Thymus (tissue), 11 donors: ENCODE results near the gene SHC1. TPM values are rescaled to one million over a fixed set of nuclear protein-coding genes. Genes with fewer than 3 reads are reported as not detected.

Experiments
- DNase-seq, 9 donors: peaks; one replicate each; pipeline ENCODE4 v3.0.0-alpha.2; 2013; ENCODE audit warnings: low spot score in 9 of 9, low read depth in 6 of 9, missing footprints in 1 of 9
- H3K27ac ChIP-seq, 2 donors: one replicate each; pipeline ENCODE4 v1.5.1; 2013; ENCODE audit warnings: control low read depth in 1 of 2, low read depth in 1 of 2, low read length in 1 of 2, mild to moderate bottlenecking in 1 of 2, moderate library complexity in 1 of 2
- H3K27me3 ChIP-seq, 2 donors: one replicate each; pipeline ENCODE4 v1.5.1; 2013; ENCODE audit warnings: low read length in 1 of 2; ENCODE audit not compliant: control insufficient read depth in 2 of 2, insufficient read depth in 1 of 2
- H3K36me3 ChIP-seq, 2 donors: one replicate each; pipeline ENCODE4 v1.5.1; 2013; ENCODE audit warnings: low read length in 1 of 2, mild to moderate bottlenecking in 1 of 2, moderate library complexity in 1 of 2; ENCODE audit not compliant: control insufficient read depth in 2 of 2, insufficient read depth in 2 of 2
- H3K4me1 ChIP-seq, 2 donors: one replicate each; pipeline ENCODE4 v1.5.1; 2013; ENCODE audit warnings: low read length in 2 of 2; ENCODE audit not compliant: control insufficient read depth in 2 of 2, insufficient read depth in 2 of 2
- H3K4me3 ChIP-seq, 2 donors: one replicate each; pipeline ENCODE4 v1.5.1; 2013; ENCODE audit warnings: low read length in 2 of 2, control low read depth in 1 of 2, mild to moderate bottlenecking in 1 of 2
- H3K9me3 ChIP-seq, 2 donors: one replicate each; pipeline ENCODE4 v1.5.1; 2013; ENCODE audit warnings: low read length in 1 of 2, mild to moderate bottlenecking in 1 of 2; ENCODE audit not compliant: control insufficient read depth in 2 of 2, insufficient read depth in 1 of 2
- WGBS: extraction: QIAGEN DNeasy Blood & Tissue Kit; methylation state at CpG from one replicate; pipeline ENCODE4 v1.1.7; 2013; 5-methylcytosine and 5-hydroxymethylcytosine counted together
- polyA plus RNA-seq: library from polyadenylated mRNA; stranded (reverse); fragments of 200-250 nt; gene quantifications from one replicate; pipeline ENCODE4 v1.2.3, GENCODE V29; 2013
- total RNA-seq: library from RNA; stranded (reverse); fragments of 120-200 nt; gene quantifications from one replicate; pipeline ENCODE4 v1.2.4, GENCODE V29; 2013
- donor health status: healthy.

SHC1 gene
- total and polyA plus RNA-seq, 2 donors: 30.5 to 66.7 TPM

- no peak overlapping the region for H3K27ac ChIP-seq
- peaks cover 35 to 49% of the 10 kb centered on the region in 2 donors for H3K36me3 ChIP-seq
- no peak for DNase-seq
- H3K27me3 ChIP-seq: no peaks in the 10 kb centered on the region
- peaks cover 0 to 8% of the 10 kb centered on the region in 2 donors for H3K4me1 ChIP-seq
- H3K9me3 ChIP-seq: no peaks in the 10 kb centered on the region
- WGBS: 96% methylated on average over 3 of the region's 3 CpGs
- no peak overlapping the region for H3K4me3 ChIP-seq
Observed at GRCh38 chr1:154925335-154926170, 45.0 kb downstream of the SHC1 start.

GRCh38 chr1:154923695-154924094 lies 46.9 kb downstream of the SHC1 start:
- Histone ChIP-seq H3K4me1 (peaks cover 0 to 8% of the 10 kb centered on the region in 2 donors), H3K9me3 (no peaks in the 10 kb centered on the region), H3K27ac (no peak overlapping the region), H3K4me3 (no peak overlapping the region), H3K27me3 (no peaks in the 10 kb centered on the region), H3K36me3 (peaks cover 35 to 42% of the 10 kb centered on the region in 2 donors)
- WGBS: 99% methylated on average over 3 of the region's 3 CpGs
- DNase-seq: no peak

DNA sequence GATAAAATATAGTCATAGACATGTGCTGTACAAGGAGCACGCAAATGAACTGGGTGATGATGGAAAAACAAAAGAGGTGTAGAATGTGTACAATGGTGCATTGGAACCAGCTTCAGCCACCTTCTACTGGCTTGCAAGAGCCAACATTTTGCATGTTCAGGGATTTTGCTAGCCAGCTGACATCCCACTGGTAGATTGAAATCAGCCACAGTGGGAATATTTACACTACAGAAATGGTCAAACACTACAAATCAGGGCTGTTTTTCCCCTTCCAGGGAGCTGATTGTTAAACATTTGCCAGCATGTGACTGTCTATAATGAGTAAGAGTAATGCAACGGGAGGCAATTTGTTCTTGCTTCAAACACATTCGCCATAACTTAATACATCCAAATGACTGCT lies 57.3 kb downstream of the SHC1 start:
- Histone ChIP-seq H3K4me3 (no peak overlapping the region), H3K27ac (no peak overlapping the region), H3K36me3 (peaks cover 0 to 4% of the 10 kb centered on the region in 2 donors), H3K9me3 (peaks cover 0 to 7% of the 10 kb centered on the region in 2 donors), H3K4me1 (no peaks in the 10 kb centered on the region), H3K27me3 (no peaks in the 10 kb centered on the region)
- DNase-seq: no peak
- 97% methylated on average over 3 of the region's 3 CpGs for WGBS

DNA sequence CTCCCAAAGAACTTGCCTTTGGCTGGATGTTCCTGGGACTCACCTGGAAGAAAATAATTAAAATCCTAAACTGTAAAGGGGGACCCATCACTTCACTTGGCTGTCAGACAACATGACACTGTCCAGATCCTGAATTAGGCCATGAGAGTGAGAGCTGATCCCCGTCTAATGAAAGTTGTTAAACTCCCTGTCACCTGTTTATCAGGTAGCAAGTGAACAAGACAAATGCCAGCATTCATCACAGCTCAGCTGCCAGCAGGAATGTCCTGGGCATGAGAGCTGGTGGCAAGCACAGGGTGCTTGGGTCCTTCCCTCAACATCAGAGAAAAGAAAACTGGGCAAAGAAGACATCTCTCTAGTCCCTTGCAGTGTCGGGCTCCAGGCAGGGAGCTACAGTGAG lies 57.8 kb downstream of the SHC1 start:
- no peak for DNase-seq
- Histone ChIP-seq H3K9me3 (peaks cover 0 to 8% of the 10 kb centered on the region in 2 donors), H3K27me3 (no peaks in the 10 kb centered on the region), H3K4me3 (no peak overlapping the region), H3K27ac (no peak overlapping the region), H3K36me3 (peaks cover 0 to 4% of the 10 kb centered on the region in 2 donors), H3K4me1 (no peaks in the 10 kb centered on the region)
- 93% methylated on average over 2 of the region's 2 CpGs for WGBS

Other genes with a start within 250 kb of the SHC1 start
- gene KCNN3, start 100.5 kb downstream of the SHC1 start, total RNA-seq: 1.8 TPM
- gene KCNN3, start 100.5 kb downstream of the SHC1 start, polyA plus RNA-seq: 0.64 TPM
- 14.7 TPM for gene PMVK, start 34.0 kb downstream of the SHC1 start, total RNA-seq
- gene PMVK, start 34.0 kb downstream of the SHC1 start, polyA plus RNA-seq: 27.5 TPM
- 91.5 TPM for gene PBXIP1, start 14.6 kb downstream of the SHC1 start, total RNA-seq
- 104 TPM for gene PBXIP1, start 14.6 kb downstream of the SHC1 start, polyA plus RNA-seq
- gene PYGO2, start 9.0 kb downstream of the SHC1 start, total RNA-seq: 15.3 TPM
- 24.5 TPM for gene PYGO2, start 9.0 kb downstream of the SHC1 start, polyA plus RNA-seq
- gene CKS1B, start 3.9 kb upstream of the SHC1 start, total RNA-seq: 113 TPM
- gene CKS1B, start 3.9 kb upstream of the SHC1 start, polyA plus RNA-seq: 32.8 TPM
- gene FLAD1, start 12.6 kb upstream of the SHC1 start, total RNA-seq: 26.7 TPM
- 34.8 TPM for gene FLAD1, start 12.6 kb upstream of the SHC1 start, polyA plus RNA-seq
- 0.09 TPM for gene LENEP, start 22.8 kb upstream of the SHC1 start, total RNA-seq
- gene LENEP, start 22.8 kb upstream of the SHC1 start, polyA plus RNA-seq: 0.16 TPM
- 12.1 TPM for gene ZBTB7B, start 32.1 kb upstream of the SHC1 start, total RNA-seq
- gene ZBTB7B, start 32.1 kb upstream of the SHC1 start, polyA plus RNA-seq: 21.9 TPM
- gene DCST2, start 63.0 kb upstream of the SHC1 start, total RNA-seq: 0.24 TPM
- gene DCST2, start 63.0 kb upstream of the SHC1 start, polyA plus RNA-seq: 7.8 TPM
- not detected for gene DCST1, start 63.1 kb upstream of the SHC1 start, total RNA-seq
- gene DCST1, start 63.1 kb upstream of the SHC1 start, polyA plus RNA-seq: not detected
- 12.2 TPM for gene ADAM15, start 80.6 kb upstream of the SHC1 start, total RNA-seq
- gene ADAM15, start 80.6 kb upstream of the SHC1 start, polyA plus RNA-seq: 91.5 TPM
- gene EFNA4, start 93.0 kb upstream of the SHC1 start, total RNA-seq: 4.9 TPM
- gene EFNA4, start 93.0 kb upstream of the SHC1 start, polyA plus RNA-seq: 7.4 TPM
- gene EFNA3, start 108.1 kb upstream of the SHC1 start, total RNA-seq: 2.1 TPM
- gene EFNA3, start 108.1 kb upstream of the SHC1 start, polyA plus RNA-seq: 3.4 TPM
- 14.5 TPM for gene EFNA1, start 157.1 kb upstream of the SHC1 start, total RNA-seq
- gene EFNA1, start 157.1 kb upstream of the SHC1 start, polyA plus RNA-seq: 52.6 TPM
- gene SLC50A1, start 165.1 kb upstream of the SHC1 start, total RNA-seq: 25.7 TPM
- gene SLC50A1, start 165.1 kb upstream of the SHC1 start, polyA plus RNA-seq: 54.5 TPM
- gene DPM3, start 169.8 kb upstream of the SHC1 start, total RNA-seq: 34.0 TPM
- gene DPM3, start 169.8 kb upstream of the SHC1 start, polyA plus RNA-seq: 155 TPM
- 97.7 TPM for gene KRTCAP2, start 202.6 kb upstream of the SHC1 start, total RNA-seq
- gene KRTCAP2, start 202.6 kb upstream of the SHC1 start, polyA plus RNA-seq: 223 TPM
- gene TRIM46, start 203.1 kb upstream of the SHC1 start, total RNA-seq: 1.9 TPM
- 4.3 TPM for gene TRIM46, start 203.1 kb upstream of the SHC1 start, polyA plus RNA-seq
- gene THBS3, start 237.2 kb upstream of the SHC1 start, total RNA-seq: 7.6 TPM
- gene THBS3, start 237.2 kb upstream of the SHC1 start, polyA plus RNA-seq: 46.1 TPM
- gene MTX1, start 237.9 kb upstream of the SHC1 start, total RNA-seq: 35.1 TPM
- 36.8 TPM for gene MTX1, start 237.9 kb upstream of the SHC1 start, polyA plus RNA-seq